A549 (cell line): ENCODE results near the gene ISCU. TPM values are rescaled to one million over a fixed set of nuclear protein-coding genes. Genes with fewer than 3 reads are reported as not detected.

Experiments used
- ATAC-seq, 2 experiments: fragments of 200-7000 bp in 1 of 2; fragments of >200 bp in 1 of 2; cut with Nextera tagmentation in 1 of 2; cut with Tn5 transposase in 1 of 2; 3 replicates each; pipeline versions ENCODE4 v1.8.0 to v1.9.1; 2018 to 2020; ENCODE audit warnings: mild to moderate bottlenecking in 1 of 2, moderate library complexity in 1 of 2
- CTCF ChIA-PET: fragments of 300-600 bp; sonication (Branson Sonifier 250); formaldehyde crosslinking; extraction: SDS; loops from one replicate; lab custom pipeline; 2021; ENCODE audit warnings: antibody characterized with exemption, inconsistent platforms; lab: Yijun Ruan, JAX
- POLR2A ChIA-PET: fragments of 350-600 bp; formaldehyde crosslinking; extraction: SDS; loops from one replicate; lab custom pipeline; 2021; ENCODE audit warnings: antibody characterized with exemption, inconsistent platforms; lab: Yijun Ruan, JAX
- DNase-seq, 2 experiments: peaks; one replicate each; pipeline versions ENCODE4 v3.0.0 to v3.0.0-alpha.2; 2011 to 2016; ENCODE audit warnings: low read depth in 1 of 2, low spot score in 1 of 2
- FAIRE-seq: peaks from 2 replicates; lab custom pipeline; 2011; peaks lifted over from hg19 to GRCh38; lab: Jason Lieb, UNC
- H3K27ac ChIP-seq, 2 experiments: fragments of >200 bp; sonication (Bioruptor Twin); formaldehyde crosslinking; 3 replicates each; pipeline ENCODE4 v1.5.1; 2016 to 2017
- H3K4me1 ChIP-seq: fragments of >200 bp; sonication (Bioruptor Twin); formaldehyde crosslinking; 3 replicates; pipeline ENCODE4 v1.6.1; 2016
- H3K4me2 ChIP-seq: fragments of >200 bp; sonication (Bioruptor Twin); formaldehyde crosslinking; 3 replicates; pipeline ENCODE4 v1.6.1; 2016
- H3K4me3 ChIP-seq: fragments of >200 bp; sonication (Bioruptor Twin); formaldehyde crosslinking; 3 replicates; pipeline ENCODE4 v1.5.1; 2016
- H3K9me3 ChIP-seq: fragments of >200 bp; sonication (Bioruptor Twin); formaldehyde crosslinking; 3 replicates; pipeline ENCODE4 v1.6.1; 2016
- BHLHE40 ChIP-seq: IDR thresholded peaks from 2 replicates; pipeline ENCODE4 v1.6.1; 2012; ENCODE audit warnings: low read depth, low read length, inconsistent platforms
- CHD2 ChIP-seq: fragments of 150-350 bp; IDR thresholded peaks from 2 replicates; pipeline ENCODE4 v1.6.1; 2014; ENCODE audit warnings: low read length; ENCODE audit not compliant: partially characterized antibody
- CHD4 ChIP-seq: fragments of 200-600 bp; sonication (generic); IDR thresholded peaks from 2 replicates; pipeline ENCODE4 v1.6.1; 2016; ENCODE audit warnings: antibody characterized with exemption, mild to moderate bottlenecking, borderline replicate concordance
- EHF ChIP-seq: fragments of 250-450 bp; sonication (Bioruptor Pico); IDR thresholded peaks from 2 replicates; pipeline ENCODE4 v1.5.0; 2020; ENCODE audit warnings: mild to moderate bottlenecking
- HEYL ChIP-seq: fragments of 250-450 bp; sonication (Bioruptor Pico); IDR thresholded peaks from 2 replicates; pipeline ENCODE4 v1.8.0; 2021; ENCODE audit warnings: mild to moderate bottlenecking, moderate library complexity
- HOXB13 ChIP-seq: fragments of 250-450 bp; sonication (Bioruptor Pico); IDR thresholded peaks from 2 replicates; pipeline ENCODE4 v1.5.0; 2020; ENCODE audit warnings: low read depth, mild to moderate bottlenecking, moderate library complexity
- KDM5A ChIP-seq: fragments of 200-600 bp; sonication (generic); IDR thresholded peaks from 2 replicates; pipeline ENCODE4 v1.6.1; 2016; ENCODE audit warnings: antibody characterized with exemption, mild to moderate bottlenecking
- NR3C1 ChIP-seq: fragments of >200 bp; sonication (Bioruptor Twin); formaldehyde crosslinking; IDR thresholded peaks from 3 replicates; pipeline ENCODE4 v1.6.1; 2017
- PBX3 ChIP-seq: IDR thresholded peaks from 2 replicates; pipeline ENCODE4 v1.6.1; 2012
- PHF8 ChIP-seq: fragments of 200-600 bp; sonication (generic); IDR thresholded peaks from 2 replicates; pipeline ENCODE4 v1.6.1; 2016; ENCODE audit warnings: low read depth, mild to moderate bottlenecking, antibody characterized with exemption, moderate library complexity, borderline replicate concordance
- POLR2A ChIP-seq: IDR thresholded peaks from 2 replicates; pipeline ENCODE4 v1.6.1; 2012; ENCODE audit warnings: mild to moderate bottlenecking, low read length
- POLR2AphosphoS2 ChIP-seq: conservative IDR thresholded peaks from 2 replicates; pipeline ENCODE4 v1.6.1; 2012; ENCODE audit warnings: low read length, improper control_type of control experiment, inconsistent platforms
- RAD21 ChIP-seq, 2 experiments: fragments of >200 bp in 1 of 2; sonication (Bioruptor Twin) in 1 of 2; formaldehyde crosslinking in 1 of 2; IDR thresholded peaks in 1 of 2; conservative IDR thresholded peaks in 1 of 2; 2 replicates in 1 of 2; 3 replicates in 1 of 2; pipeline ENCODE4 v1.6.1; 2012 to 2018; ENCODE audit warnings: inconsistent platforms in 1 of 2
- RCOR1 ChIP-seq: fragments of 150-350 bp; IDR thresholded peaks from 2 replicates; pipeline ENCODE4 v1.6.1; 2014; ENCODE audit warnings: antibody characterized with exemption, low read length, low read depth
- REST ChIP-seq: fragments of 200-600 bp; sonication (generic); IDR thresholded peaks from 2 replicates; pipeline ENCODE4 v1.6.1; 2016; ENCODE audit warnings: antibody characterized with exemption, mild to moderate bottlenecking, moderate library complexity
- TFCP2L1 ChIP-seq: fragments of 250-450 bp; sonication (Bioruptor Pico); IDR thresholded peaks from 2 replicates; pipeline ENCODE4 v1.5.0; 2021; ENCODE audit warnings: mild to moderate bottlenecking
- USF2 ChIP-seq: fragments of 450-650 bp; IDR thresholded peaks from 2 replicates; pipeline ENCODE4 v1.6.1; 2014; ENCODE audit warnings: antibody characterized with exemption
- ZFP36 ChIP-seq: fragments of 450-650 bp; IDR thresholded peaks from 2 replicates; pipeline ENCODE4 v1.6.1; 2014; ENCODE audit warnings: borderline replicate concordance; ENCODE audit not compliant: partially characterized antibody
- WGBS: methylation state at CpG from one replicate; pipeline ENCODE4 v1.1.6; 2017; ENCODE audit errors: missing lambda C conversion rate; 5-methylcytosine and 5-hydroxymethylcytosine counted together
- polyA plus RNA-seq, 4 experiments: library from polyadenylated mRNA; depleted of rRNA in 3 of 4; stranded (reverse); fragments of >200 nt; fragmentation: RNase III in 1 of 4; extraction: RNeasy Plus Mini Kit Qiagen cat#74134 plus additional on column Dnase treatment in 1 of 4; gene quantifications; 2 replicates in 3 of 4; 3 replicates in 1 of 4; pipeline ENCODE4 v1.2.3, GENCODE V29; 2011 to 2017

Gene ISCU
- polyA plus RNA-seq, 2 of the 4 experiments (the other 2 are of a cell fraction), result 97.5 to 174 TPM

- Histone ChIP-seq H3K9me3 (no peaks in the 10 kb centered on the region), H3K4me2 (no peak overlapping the region), H3K27ac (no peak overlapping the region), H3K4me1 (peaks cover 18% of the 10 kb centered on the region), H3K4me3 (no peak overlapping the region)
- POLR2A ChIA-PET, result no interaction called here
- TF ChIP-seq PBX3 (no peak), PHF8 (no peak), HEYL (no peak), POLR2A (no peak)
- 45% methylated on average over 5 of the region's 5 CpGs for WGBS
- CTCF ChIA-PET, result interaction anchor here (1.0 to 20.7 kb wide), 3 partner anchors 10 to 41 kb away, joined by 3 to 533 read pairs (median 166); partner anchors contain the start of genes ISCU and SART3
- FAIRE-seq (no peak), ATAC-seq (no peak), DNase-seq (no peak)
Observed at GRCh38 chr12:108608616-108609015, 46.2 kb downstream of the ISCU start.

- no peaks in the 10 kb centered on the region for H3K9me3 ChIP-seq
- DNase-seq, result no peak
- TF ChIP-seq REST, result no peak
- no peak for TF ChIP-seq NR3C1
- no peak for TF ChIP-seq BHLHE40
- no peak for TF ChIP-seq POLR2AphosphoS2
- TF ChIP-seq CHD4, result no peak
- TF ChIP-seq HOXB13 (CRISPR knock-in tag), result no peak
- no peak for TF ChIP-seq POLR2A
- no peak for TF ChIP-seq TFCP2L1 (CRISPR knock-in tag)
- no peak for TF ChIP-seq CHD2
- TF ChIP-seq KDM5A, result no peak
- no peak for TF ChIP-seq USF2
- TF ChIP-seq EHF, result no peak
- no peak for TF ChIP-seq PBX3
- TF ChIP-seq RCOR1, result no peak
- TF ChIP-seq ZFP36, result no peak
- no peak for TF ChIP-seq RAD21 (conservative IDR thresholded peaks at IDR 0.05 in 1 of 2, IDR thresholded peaks at IDR 0.05 in 1 of 2)
- no peak for ATAC-seq
- 84% methylated on average over 16 of the region's 21 CpGs for WGBS
- ChIA-PET CTCF (interaction anchor here (1.5 to 20.7 kb wide), 3 partner anchors 9 to 194 kb away, joined by 4 to 533 read pairs (median 166); partner anchors contain the start of genes ISCU and SART3), POLR2A (no interaction called here)
- no peak for FAIRE-seq
- no peak overlapping the region for H3K4me2 ChIP-seq
- peaks cover 19% of the 10 kb centered on the region for H3K4me1 ChIP-seq
- H3K4me3 ChIP-seq, result no peak overlapping the region
- no peak overlapping the region for H3K27ac ChIP-seq
Observed at GRCh38 chr12:108609537-108610335, 47.3 kb downstream of the ISCU start.
